CD4-positive, alpha-beta T cell treated with Interleukin-1 beta for 1 hour (primary cell): ENCODE data around the gene MGLL.

Experiments
- DNase-seq, 2 donors: peaks; one replicate each; pipeline ENCODE4 v3.0.0-alpha.2; 2020 to 2022

MGLL gene

GRCh38 chr3:127647166-127647844, 175.0 kb downstream of the MGLL start:
- DNase-seq, result no peak

GRCh38 chr3:127646501-127647046, 175.7 kb downstream of the MGLL start:
- DNase-seq, result no peak

- no peak for DNase-seq
These were observed 176.8 kb downstream of the MGLL start for GRCh38 chr3:127645371-127646015.

GRCh38 chr3:127644641-127645370, 177.5 kb downstream of the MGLL start:
- DNase-seq, result no peak

GRCh38 chr3:127640042-127640355, 182.3 kb downstream of the MGLL start:
- no peak for DNase-seq

GRCh38 chr3:127639173-127640041, 182.9 kb downstream of the MGLL start:
- DNase-seq, result no peak
